H1 (cell line): ENCODE results near the gene SLC25A26. TPM values are rescaled to one million over a fixed set of nuclear protein-coding genes. Genes with fewer than 3 reads are reported as not detected.

Experiments used
- TEAD4 ChIP-seq: IDR thresholded peaks from 2 replicates; pipeline ENCODE4 v1.6.1; 2012; ENCODE audit warnings: low read depth, low read length, inconsistent platforms, mixed read lengths
- polyA plus RNA-seq, 7 experiments: library from polyadenylated mRNA; depleted of rRNA in 3 of 7; stranded (reverse) in 5 of 7; unstranded in 2 of 7; fragments of >200 nt in 5 of 7; fragments of 200-250 nt in 2 of 7; gene quantifications; 1 replicate in 5 of 7; 2 replicates in 1 of 7; 4 replicates in 1 of 7; pipeline versions ENCODE4 v1.2.1 to v1.2.3, GENCODE V29; 2011 to 2013; ENCODE audit warnings: missing spikeins in 2 of 7, mixed read lengths in 2 of 7
- total RNA-seq: library from RNA; stranded (reverse); fragmentation: NEBNext Ultra II Directional; extraction: Animal tissue kit (Norgen Biotek cat#: 25700); gene quantifications from 2 replicates; pipeline ENCODE4 v1.2.1, GENCODE V29; 2021
- TF ChIP-seq, protein P1 (sequence below): fragments of 300-600 bp; sonication (generic); IDR thresholded peaks from 2 replicates; pipeline ENCODE4 v1.7.1; 2012; ENCODE audit warnings: low read length, moderate library complexity, mild to moderate bottlenecking, inconsistent platforms; ENCODE audit not compliant: insufficient replicate concordance

SLC25A26 gene
- total and polyA plus RNA-seq, 2 of the 8 experiments (the other 6 are each of a cell fraction or from before 2014, with no cell fraction given) = 30.0 to 37.0 TPM

DNA sequence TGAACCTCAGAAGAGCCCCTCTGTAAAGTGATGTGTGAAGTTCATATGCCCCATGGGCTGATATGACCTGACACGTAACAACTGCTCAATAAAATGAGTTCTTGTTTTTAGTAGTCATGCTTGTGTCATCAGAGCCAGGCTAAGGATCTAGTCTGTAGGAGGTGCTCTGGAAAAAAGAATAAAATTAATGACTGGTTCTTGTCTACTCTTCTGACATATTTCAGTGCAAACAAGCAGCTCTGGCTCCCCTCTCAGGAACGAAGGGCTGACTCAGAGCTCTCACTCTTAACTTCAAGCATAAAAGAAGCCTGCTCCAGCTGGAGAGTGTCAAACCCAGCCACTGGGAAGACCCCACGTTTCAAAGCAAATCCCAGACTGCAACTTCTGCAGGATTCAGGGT lies 203.0 kb downstream of the SLC25A26 start (continued):
- TF ChIP-seq, protein P1, sequence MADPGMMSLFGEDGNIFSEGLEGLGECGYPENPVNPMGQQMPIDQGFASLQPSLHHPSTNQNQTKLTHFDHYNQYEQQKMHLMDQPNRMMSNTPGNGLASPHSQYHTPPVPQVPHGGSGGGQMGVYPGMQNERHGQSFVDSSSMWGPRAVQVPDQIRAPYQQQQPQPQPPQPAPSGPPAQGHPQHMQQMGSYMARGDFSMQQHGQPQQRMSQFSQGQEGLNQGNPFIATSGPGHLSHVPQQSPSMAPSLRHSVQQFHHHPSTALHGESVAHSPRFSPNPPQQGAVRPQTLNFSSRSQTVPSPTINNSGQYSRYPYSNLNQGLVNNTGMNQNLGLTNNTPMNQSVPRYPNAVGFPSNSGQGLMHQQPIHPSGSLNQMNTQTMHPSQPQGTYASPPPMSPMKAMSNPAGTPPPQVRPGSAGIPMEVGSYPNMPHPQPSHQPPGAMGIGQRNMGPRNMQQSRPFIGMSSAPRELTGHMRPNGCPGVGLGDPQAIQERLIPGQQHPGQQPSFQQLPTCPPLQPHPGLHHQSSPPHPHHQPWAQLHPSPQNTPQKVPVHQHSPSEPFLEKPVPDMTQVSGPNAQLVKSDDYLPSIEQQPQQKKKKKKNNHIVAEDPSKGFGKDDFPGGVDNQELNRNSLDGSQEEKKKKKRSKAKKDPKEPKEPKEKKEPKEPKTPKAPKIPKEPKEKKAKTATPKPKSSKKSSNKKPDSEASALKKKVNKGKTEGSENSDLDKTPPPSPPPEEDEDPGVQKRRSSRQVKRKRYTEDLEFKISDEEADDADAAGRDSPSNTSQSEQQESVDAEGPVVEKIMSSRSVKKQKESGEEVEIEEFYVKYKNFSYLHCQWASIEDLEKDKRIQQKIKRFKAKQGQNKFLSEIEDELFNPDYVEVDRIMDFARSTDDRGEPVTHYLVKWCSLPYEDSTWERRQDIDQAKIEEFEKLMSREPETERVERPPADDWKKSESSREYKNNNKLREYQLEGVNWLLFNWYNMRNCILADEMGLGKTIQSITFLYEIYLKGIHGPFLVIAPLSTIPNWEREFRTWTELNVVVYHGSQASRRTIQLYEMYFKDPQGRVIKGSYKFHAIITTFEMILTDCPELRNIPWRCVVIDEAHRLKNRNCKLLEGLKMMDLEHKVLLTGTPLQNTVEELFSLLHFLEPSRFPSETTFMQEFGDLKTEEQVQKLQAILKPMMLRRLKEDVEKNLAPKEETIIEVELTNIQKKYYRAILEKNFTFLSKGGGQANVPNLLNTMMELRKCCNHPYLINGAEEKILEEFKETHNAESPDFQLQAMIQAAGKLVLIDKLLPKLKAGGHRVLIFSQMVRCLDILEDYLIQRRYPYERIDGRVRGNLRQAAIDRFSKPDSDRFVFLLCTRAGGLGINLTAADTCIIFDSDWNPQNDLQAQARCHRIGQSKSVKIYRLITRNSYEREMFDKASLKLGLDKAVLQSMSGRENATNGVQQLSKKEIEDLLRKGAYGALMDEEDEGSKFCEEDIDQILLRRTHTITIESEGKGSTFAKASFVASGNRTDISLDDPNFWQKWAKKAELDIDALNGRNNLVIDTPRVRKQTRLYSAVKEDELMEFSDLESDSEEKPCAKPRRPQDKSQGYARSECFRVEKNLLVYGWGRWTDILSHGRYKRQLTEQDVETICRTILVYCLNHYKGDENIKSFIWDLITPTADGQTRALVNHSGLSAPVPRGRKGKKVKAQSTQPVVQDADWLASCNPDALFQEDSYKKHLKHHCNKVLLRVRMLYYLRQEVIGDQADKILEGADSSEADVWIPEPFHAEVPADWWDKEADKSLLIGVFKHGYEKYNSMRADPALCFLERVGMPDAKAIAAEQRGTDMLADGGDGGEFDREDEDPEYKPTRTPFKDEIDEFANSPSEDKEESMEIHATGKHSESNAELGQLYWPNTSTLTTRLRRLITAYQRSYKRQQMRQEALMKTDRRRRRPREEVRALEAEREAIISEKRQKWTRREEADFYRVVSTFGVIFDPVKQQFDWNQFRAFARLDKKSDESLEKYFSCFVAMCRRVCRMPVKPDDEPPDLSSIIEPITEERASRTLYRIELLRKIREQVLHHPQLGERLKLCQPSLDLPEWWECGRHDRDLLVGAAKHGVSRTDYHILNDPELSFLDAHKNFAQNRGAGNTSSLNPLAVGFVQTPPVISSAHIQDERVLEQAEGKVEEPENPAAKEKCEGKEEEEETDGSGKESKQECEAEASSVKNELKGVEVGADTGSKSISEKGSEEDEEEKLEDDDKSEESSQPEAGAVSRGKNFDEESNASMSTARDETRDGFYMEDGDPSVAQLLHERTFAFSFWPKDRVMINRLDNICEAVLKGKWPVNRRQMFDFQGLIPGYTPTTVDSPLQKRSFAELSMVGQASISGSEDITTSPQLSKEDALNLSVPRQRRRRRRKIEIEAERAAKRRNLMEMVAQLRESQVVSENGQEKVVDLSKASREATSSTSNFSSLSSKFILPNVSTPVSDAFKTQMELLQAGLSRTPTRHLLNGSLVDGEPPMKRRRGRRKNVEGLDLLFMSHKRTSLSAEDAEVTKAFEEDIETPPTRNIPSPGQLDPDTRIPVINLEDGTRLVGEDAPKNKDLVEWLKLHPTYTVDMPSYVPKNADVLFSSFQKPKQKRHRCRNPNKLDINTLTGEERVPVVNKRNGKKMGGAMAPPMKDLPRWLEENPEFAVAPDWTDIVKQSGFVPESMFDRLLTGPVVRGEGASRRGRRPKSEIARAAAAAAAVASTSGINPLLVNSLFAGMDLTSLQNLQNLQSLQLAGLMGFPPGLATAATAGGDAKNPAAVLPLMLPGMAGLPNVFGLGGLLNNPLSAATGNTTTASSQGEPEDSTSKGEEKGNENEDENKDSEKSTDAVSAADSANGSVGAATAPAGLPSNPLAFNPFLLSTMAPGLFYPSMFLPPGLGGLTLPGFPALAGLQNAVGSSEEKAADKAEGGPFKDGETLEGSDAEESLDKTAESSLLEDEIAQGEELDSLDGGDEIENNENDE = no peak
- no peak for TF ChIP-seq TEAD4
